Natural killer cell (primary cell): ENCODE data around the gene SMURF2. TPM values are rescaled to one million over a fixed set of nuclear protein-coding genes. Genes with fewer than 3 reads are reported as not detected.
A peak's percentile ranks its signal among the peaks of the same experiment; 100 is the strongest.
"Not testable (repeated sequence)": the region's sequence is repeated elsewhere in the genome, so short reads cannot be mapped to it uniquely, and the experiment has no call there.

Experiments
- ATAC-seq, 3 donors: fragments of 150-1000 bp in 2 of 3; fragments of 200-7000 bp in 1 of 3; cut with Tn5 transposase; 1 replicate in 1 of 3; 2 replicates in 2 of 3; pipeline ENCODE4 v1.10.0; 2021; ENCODE audit warnings: mild to moderate bottlenecking in 2 of 3, moderate library complexity in 2 of 3
- DNase-seq, 2 donors: peaks; one replicate each; pipeline versions ENCODE4 v3.0.0 to v3.0.0-alpha.2; 2013 to 2021; ENCODE audit warnings: mixed read lengths in 1 of 2
- H3K27ac ChIP-seq: one replicate; pipeline ENCODE4 v1.5.1; 2013; ENCODE audit warnings: mild to moderate bottlenecking, low read length
- H3K27me3 ChIP-seq: one replicate; pipeline ENCODE4 v1.6.1; 2013; ENCODE audit warnings: low read length; ENCODE audit not compliant: control insufficient read depth, insufficient read depth
- H3K36me3 ChIP-seq: one replicate; pipeline ENCODE4 v1.6.1; 2013; ENCODE audit warnings: low read length; ENCODE audit not compliant: control insufficient read depth, insufficient read depth
- H3K4me1 ChIP-seq: one replicate; pipeline ENCODE4 v1.6.1; 2013; ENCODE audit warnings: low read length; ENCODE audit not compliant: control insufficient read depth, insufficient read depth
- H3K4me3 ChIP-seq: one replicate; pipeline ENCODE4 v1.5.1; 2013; ENCODE audit warnings: low read length
- H3K9me3 ChIP-seq: one replicate; pipeline ENCODE4 v1.6.1; 2013; ENCODE audit warnings: low read length; ENCODE audit not compliant: control insufficient read depth, insufficient read depth
- H3K27ac Mint-ChIP-seq, 2 donors: one replicate each; pipeline ENCODE4 v1.8.0; 2022; ENCODE audit warnings: mild to moderate bottlenecking in 2 of 2, mixed read lengths in 2 of 2, moderate library complexity in 1 of 2
- H3K27me3 Mint-ChIP-seq, 2 donors: one replicate each; pipeline ENCODE4 v1.8.0; 2022; ENCODE audit warnings: low read depth in 2 of 2, mixed read lengths in 2 of 2
- H3K36me3 Mint-ChIP-seq: one replicate; pipeline ENCODE4 v1.8.0; 2022; ENCODE audit warnings: mixed read lengths
- H3K4me1 Mint-ChIP-seq, 2 donors: one replicate each; pipeline ENCODE4 v1.8.0; 2022; ENCODE audit warnings: mixed read lengths in 2 of 2
- H3K4me3 Mint-ChIP-seq: one replicate; pipeline ENCODE4 v1.8.0; 2022; ENCODE audit warnings: mild to moderate bottlenecking, moderate library complexity, mixed read lengths
- H3K9me3 Mint-ChIP-seq, 2 donors: one replicate each; pipeline ENCODE4 v1.8.0; 2022; ENCODE audit warnings: mixed read lengths in 2 of 2
- WGBS: methylation state at CpG from one replicate; pipeline ENCODE4 v1.1.7; 2013; ENCODE audit warnings: missing lambda C conversion rate; ENCODE audit not compliant: insufficient coverage; 5-methylcytosine and 5-hydroxymethylcytosine counted together
- intact Hi-C: fragments of 100-400 bp; cut with micrococcal nuclease; formaldehyde crosslinking; loops from one replicate; pipeline ENCODE4 v1.14.2; 2022
- total RNA-seq, 4 donors: library from RNA; stranded (reverse); fragments of 120-200 nt in 1 of 4; gene quantifications; one replicate each; pipeline versions ENCODE4 v1.2.3 to v1.2.4, GENCODE V29; 2013 to 2022
- TF ChIP-seq, protein P1 (sequence below): fragments of 200-600 bp; IDR thresholded peaks from one replicate; pipeline ENCODE4 v1.8.0; 2022; ENCODE audit warnings: antibody characterized with exemption

SMURF2 gene
- total RNA-seq, 3 donors from 2014 or later (not counting 1 experiment from before 2014, with no cell fraction given), result 43.8 to 54.5 (median 46.5) TPM

- TF ChIP-seq, protein P1, sequence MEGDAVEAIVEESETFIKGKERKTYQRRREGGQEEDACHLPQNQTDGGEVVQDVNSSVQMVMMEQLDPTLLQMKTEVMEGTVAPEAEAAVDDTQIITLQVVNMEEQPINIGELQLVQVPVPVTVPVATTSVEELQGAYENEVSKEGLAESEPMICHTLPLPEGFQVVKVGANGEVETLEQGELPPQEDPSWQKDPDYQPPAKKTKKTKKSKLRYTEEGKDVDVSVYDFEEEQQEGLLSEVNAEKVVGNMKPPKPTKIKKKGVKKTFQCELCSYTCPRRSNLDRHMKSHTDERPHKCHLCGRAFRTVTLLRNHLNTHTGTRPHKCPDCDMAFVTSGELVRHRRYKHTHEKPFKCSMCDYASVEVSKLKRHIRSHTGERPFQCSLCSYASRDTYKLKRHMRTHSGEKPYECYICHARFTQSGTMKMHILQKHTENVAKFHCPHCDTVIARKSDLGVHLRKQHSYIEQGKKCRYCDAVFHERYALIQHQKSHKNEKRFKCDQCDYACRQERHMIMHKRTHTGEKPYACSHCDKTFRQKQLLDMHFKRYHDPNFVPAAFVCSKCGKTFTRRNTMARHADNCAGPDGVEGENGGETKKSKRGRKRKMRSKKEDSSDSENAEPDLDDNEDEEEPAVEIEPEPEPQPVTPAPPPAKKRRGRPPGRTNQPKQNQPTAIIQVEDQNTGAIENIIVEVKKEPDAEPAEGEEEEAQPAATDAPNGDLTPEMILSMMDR, result no peak
- Histone ChIP-seq H3K4me3 (no peak overlapping the region), H3K4me1 (no peaks in the 10 kb centered on the region), H3K27ac (no peak overlapping the region), H3K9me3 (no peaks in the 10 kb centered on the region), H3K36me3 (peaks cover 62% of the 10 kb centered on the region), H3K27me3 (no peaks in the 10 kb centered on the region)
- no peak for DNase-seq
- 69% methylated on average over 5 of the region's 7 CpGs for WGBS
- Mint-ChIP-seq H3K27me3 (no peaks in the 10 kb centered on the region), H3K4me3 (no peak overlapping the region), H3K36me3 (no peaks in the 10 kb centered on the region), H3K27ac (peak overlapping the region; percentile 5 to 14), H3K4me1 (no peaks in the 10 kb centered on the region), H3K9me3 (no peaks in the 10 kb centered on the region)
- intact Hi-C loops, result no loop called here
- no peak for ATAC-seq
These were observed 81.5 kb downstream of the SMURF2 start for GRCh38 chr17:64580384-64581315.

DNA sequence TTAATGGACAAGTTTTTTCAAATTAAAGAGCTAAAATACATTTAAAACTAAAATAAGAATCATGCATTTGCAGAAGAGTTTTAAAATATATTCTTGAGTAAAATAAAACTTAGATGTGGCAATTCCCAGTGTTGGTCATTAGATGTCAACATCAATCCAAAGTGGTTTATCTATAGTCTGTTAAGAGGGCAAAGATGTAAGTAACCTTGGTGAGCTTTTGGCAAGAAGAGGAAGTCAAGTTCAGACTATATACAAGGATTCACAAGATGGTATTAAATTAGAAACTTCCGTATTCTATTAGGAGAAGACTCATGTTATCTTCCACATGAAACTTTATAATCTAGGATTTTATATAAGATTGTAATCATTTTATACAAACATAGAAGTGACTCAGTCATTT is 82.2 kb downstream of the SMURF2 start:
- TF ChIP-seq, protein P1, result no peak
- H3K27ac ChIP-seq, result no peak overlapping the region
- no peak for DNase-seq
- peaks cover 57% of the 10 kb centered on the region for H3K36me3 ChIP-seq
- H3K27ac Mint-ChIP-seq, result peak overlapping the region in 1 of 2 donors; percentile 5
- H3K4me1 ChIP-seq, result no peaks in the 10 kb centered on the region
- no peaks in the 10 kb centered on the region for H3K9me3 Mint-ChIP-seq
- H3K4me1 Mint-ChIP-seq, result no peaks in the 10 kb centered on the region
- H3K27me3 ChIP-seq, result no peaks in the 10 kb centered on the region
- no peaks in the 10 kb centered on the region for H3K27me3 Mint-ChIP-seq
- no peaks in the 10 kb centered on the region for H3K36me3 Mint-ChIP-seq
- no peak overlapping the region for H3K4me3 ChIP-seq
- no peak overlapping the region for H3K4me3 Mint-ChIP-seq
- WGBS, result no CpG with 5 or more reads among the region's 1 CpG
- H3K9me3 ChIP-seq, result no peaks in the 10 kb centered on the region
- intact Hi-C loops, result no loop called here
- no peak for ATAC-seq

- intact Hi-C loops, H3K9me3 ChIP-seq, H3K4me1 ChIP-seq, H3K27ac Mint-ChIP-seq, H3K36me3 Mint-ChIP-seq, H3K4me1 Mint-ChIP-seq, H3K27me3 ChIP-seq, ATAC-seq, H3K27me3 Mint-ChIP-seq, H3K9me3 Mint-ChIP-seq, H3K4me3 ChIP-seq, H3K4me3 Mint-ChIP-seq, DNase-seq, H3K27ac ChIP-seq: not testable (repeated sequence)
- peaks cover 48% of the 10 kb centered on the region for H3K36me3 ChIP-seq
- 100% methylated on average over 4 of the region's 4 CpGs for WGBS
These were observed 85.1 kb downstream of the SMURF2 start for GRCh38 chr17:64577025-64577424.

DNA sequence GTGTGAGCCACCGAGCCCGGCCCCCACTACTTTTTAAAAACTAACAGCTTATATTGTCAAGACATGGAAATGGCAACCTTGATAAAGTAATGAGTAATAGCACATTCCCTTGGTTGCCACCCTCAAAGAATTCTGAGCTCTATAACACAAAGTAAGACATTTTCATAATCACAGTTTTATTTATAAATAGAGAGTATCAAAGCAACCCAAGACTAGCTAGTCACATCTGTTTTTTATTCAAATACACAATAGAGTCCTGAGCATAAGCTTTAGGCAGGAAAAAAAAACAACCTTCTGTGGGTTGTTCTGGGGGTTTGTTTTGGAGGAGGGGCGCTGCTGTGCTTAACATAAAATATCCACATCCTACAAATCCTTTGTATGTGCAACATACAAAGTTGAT is 86.7 kb downstream of the SMURF2 start:
- Histone ChIP-seq H3K4me3 (no peak overlapping the region), H3K4me1 (peaks cover 3% of the 10 kb centered on the region), H3K27ac (no peak overlapping the region), H3K36me3 (peaks cover 51% of the 10 kb centered on the region), H3K9me3 (no peaks in the 10 kb centered on the region), H3K27me3 (no peaks in the 10 kb centered on the region)
- no peak for DNase-seq
- H3K27me3 Mint-ChIP-seq, result no peaks in the 10 kb centered on the region
- H3K9me3 Mint-ChIP-seq, result no peaks in the 10 kb centered on the region
- TF ChIP-seq, protein P1, result no peak
- WGBS, result no CpG with 5 or more reads among the region's 3 CpGs
- ATAC-seq, result no peak
- intact Hi-C loops, result no loop called here
- no peaks in the 10 kb centered on the region for H3K36me3 Mint-ChIP-seq
- peak overlapping the region in 1 of 2 donors; percentile 50 for H3K27ac Mint-ChIP-seq
- peaks cover 4 to 6% of the 10 kb centered on the region in 2 donors for H3K4me1 Mint-ChIP-seq
- H3K4me3 Mint-ChIP-seq, result no peak overlapping the region
